Measurements from ENCODE around the gene CDK15. TPM values are rescaled to one million over a fixed set of nuclear protein-coding genes. Genes with fewer than 3 reads are reported as not detected.

The CDK15 gene
- total RNA-seq, 1 experiment from 2014 or later: not detected

- H3K79me2 ChIP-seq (ENCODE audit: insufficient read depth, low read length): no peaks in the 10 kb centered on the region
- ChIA-PET CTCF (no interaction called here), POLR2A (no interaction called here), RAD21 (ENCODE audit: low non-redundant PET in 1 of 2, low total read pairs in 2 of 2, uncharacterized antibody in 2 of 2, unreplicated experiment in 2 of 2) (no interaction called here)
- H3K4me3 ChIP-seq (replicated peaks in 1 of 2; ENCODE audit: low read depth in 1 of 2, low read length in 2 of 2): no peak overlapping the region
- H3K36me3 ChIP-seq (ENCODE audit: control insufficient read depth in 1 of 2, insufficient read depth in 2 of 2, low read length in 2 of 2): no peaks in the 10 kb centered on the region
- no peak overlapping the region for H2AFZ ChIP-seq (ENCODE audit: low read depth, low read length, poor library complexity, severe bottlenecking)
- TF ChIP-seq EZH2phosphoT487 (IDR thresholded peaks at IDR 0.05; ENCODE audit: borderline replicate concordance) (no peak), SP1 (IDR thresholded peaks at IDR 0.05; ENCODE audit: low read depth) (peak; percentile 38), JUND (IDR thresholded peaks at IDR 0.05) (0 out of 2 replicates have a peak, but pooled peaks have one; percentile 21), POLR2AphosphoS5 (IDR thresholded peaks at IDR 0.05; ENCODE audit: low read depth, low read length) (no peak), FOSL1 (IDR thresholded peaks at IDR 0.05; ENCODE audit: low read depth) (peak; percentile 6; the same call in 1 of the 2 replicates), CBX3 (IDR thresholded peaks at IDR 0.05; ENCODE audit: low read depth) (0 out of 2 replicates have a peak, but pooled peaks have one; percentile 24)
- TF ChIP-seq, protein P1, sequence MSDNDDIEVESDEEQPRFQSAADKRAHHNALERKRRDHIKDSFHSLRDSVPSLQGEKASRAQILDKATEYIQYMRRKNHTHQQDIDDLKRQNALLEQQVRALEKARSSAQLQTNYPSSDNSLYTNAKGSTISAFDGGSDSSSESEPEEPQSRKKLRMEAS (IDR thresholded peaks at IDR 0.05): peak; percentile 24; the same call in 1 of the 2 replicates
- TF ChIP-seq, protein P2, sequence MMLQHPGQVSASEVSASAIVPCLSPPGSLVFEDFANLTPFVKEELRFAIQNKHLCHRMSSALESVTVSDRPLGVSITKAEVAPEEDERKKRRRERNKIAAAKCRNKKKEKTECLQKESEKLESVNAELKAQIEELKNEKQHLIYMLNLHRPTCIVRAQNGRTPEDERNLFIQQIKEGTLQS (IDR thresholded peaks at IDR 0.05): no peak
- TF ChIP-seq, protein P3, sequence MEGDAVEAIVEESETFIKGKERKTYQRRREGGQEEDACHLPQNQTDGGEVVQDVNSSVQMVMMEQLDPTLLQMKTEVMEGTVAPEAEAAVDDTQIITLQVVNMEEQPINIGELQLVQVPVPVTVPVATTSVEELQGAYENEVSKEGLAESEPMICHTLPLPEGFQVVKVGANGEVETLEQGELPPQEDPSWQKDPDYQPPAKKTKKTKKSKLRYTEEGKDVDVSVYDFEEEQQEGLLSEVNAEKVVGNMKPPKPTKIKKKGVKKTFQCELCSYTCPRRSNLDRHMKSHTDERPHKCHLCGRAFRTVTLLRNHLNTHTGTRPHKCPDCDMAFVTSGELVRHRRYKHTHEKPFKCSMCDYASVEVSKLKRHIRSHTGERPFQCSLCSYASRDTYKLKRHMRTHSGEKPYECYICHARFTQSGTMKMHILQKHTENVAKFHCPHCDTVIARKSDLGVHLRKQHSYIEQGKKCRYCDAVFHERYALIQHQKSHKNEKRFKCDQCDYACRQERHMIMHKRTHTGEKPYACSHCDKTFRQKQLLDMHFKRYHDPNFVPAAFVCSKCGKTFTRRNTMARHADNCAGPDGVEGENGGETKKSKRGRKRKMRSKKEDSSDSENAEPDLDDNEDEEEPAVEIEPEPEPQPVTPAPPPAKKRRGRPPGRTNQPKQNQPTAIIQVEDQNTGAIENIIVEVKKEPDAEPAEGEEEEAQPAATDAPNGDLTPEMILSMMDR (IDR thresholded peaks at IDR 0.05 in 2 of 3, conservative IDR thresholded peaks at IDR 0.05 in 1 of 3; ENCODE audit: borderline replicate concordance in 1 of 3, insufficient read depth in 1 of 3, low read depth in 2 of 3, low read length in 2 of 3): no peak
- ATAC-seq (peak; percentile 47), DNase-seq (ENCODE audit: low read depth, low spot score) (peak; percentile 19)
- H3K9me2 ChIP-seq (ENCODE audit: insufficient read depth): no peaks in the 10 kb centered on the region; the same call in 1 of the 2 replicates
- no peaks in the 10 kb centered on the region for H3K9me3 ChIP-seq (ENCODE audit: control insufficient read depth in 1 of 2, insufficient read depth in 1 of 2, low read depth in 1 of 2, low read length in 2 of 2)
- H3K27me3 ChIP-seq (ENCODE audit: insufficient read depth, low read length): no peaks in the 10 kb centered on the region
- no TSS peak for BruUV-seq (replicated peaks)
- peak overlapping the region; percentile 19; the same call in 1 of the 2 replicates for H3K4me2 ChIP-seq (ENCODE audit: low read length)
- no peaks in the 10 kb centered on the region for H4K20me1 ChIP-seq (ENCODE audit: insufficient read depth)
- no peak overlapping the region for H3K27ac ChIP-seq (ENCODE audit: low read depth, low read length)
- intact Hi-C loops (cut with micrococcal nuclease): no loop called here
- no peak overlapping the region for H3K9ac ChIP-seq (ENCODE audit: low read length)
- peaks cover 0 to 5% of the 10 kb centered on the region in 2 experiments; a peak in 1 of 4 replicates for H3K4me1 ChIP-seq (ENCODE audit: control insufficient read depth in 1 of 2, insufficient read depth in 2 of 2, low read length in 2 of 2)
These were observed 21.3 kb downstream of the CDK15 start for GRCh38 chr2:201827621-201828020.

All from HCT116 (cell line).